Measurements from ENCODE around the gene FOXD4.
"Not testable (repeated sequence)": the region's sequence is repeated elsewhere in the genome, so short reads cannot be mapped to it uniquely, and the experiment has no call there.

Gene FOXD4

GRCh38 chr9:117995-118467 lies at the start of gene FOXD4:
FOXD4 (minus strand) TSS chr9:118417; CDS start chr9:118119, 298 bp downstream.
- not testable (repeated sequence) for TF ChIP-seq CTCF (IDR thresholded peaks at IDR 0.05)

- 0 out of 2 replicates have a peak, but pooled peaks have one; percentile 17 for TF ChIP-seq CTCF (IDR thresholded peaks at IDR 0.05)
Observed at GRCh38 chr9:88396-89037, 29.7 kb downstream of the FOXD4 start.
